Measurements from ENCODE around the gene ZDHHC7.
A peak's percentile ranks its signal among the peaks of the same experiment; 100 is the strongest.
"Not testable (repeated sequence)": the region's sequence is repeated elsewhere in the genome, so short reads cannot be mapped to it uniquely, and the experiment has no call there.

ZDHHC7 gene

DNA sequence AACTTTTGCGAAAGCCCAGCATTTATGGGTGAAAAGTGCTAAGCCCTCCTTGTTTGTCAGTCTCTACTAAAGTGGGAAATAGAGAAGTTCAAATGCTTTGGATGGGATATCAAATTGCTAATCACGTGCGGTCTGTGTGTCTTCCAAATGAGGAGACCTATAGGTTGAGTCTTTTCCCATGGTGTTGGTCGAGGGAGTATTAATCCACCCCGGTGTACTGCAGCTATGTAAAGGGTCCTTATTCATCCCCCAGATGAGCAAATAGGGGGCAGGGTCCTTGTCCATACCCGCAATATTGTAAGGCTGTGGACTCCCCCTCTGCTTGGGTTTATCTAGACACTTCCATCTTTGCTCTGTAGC, 30.8 kb upstream of the ZDHHC7 start:
- DNase-seq, result no peak

DNA sequence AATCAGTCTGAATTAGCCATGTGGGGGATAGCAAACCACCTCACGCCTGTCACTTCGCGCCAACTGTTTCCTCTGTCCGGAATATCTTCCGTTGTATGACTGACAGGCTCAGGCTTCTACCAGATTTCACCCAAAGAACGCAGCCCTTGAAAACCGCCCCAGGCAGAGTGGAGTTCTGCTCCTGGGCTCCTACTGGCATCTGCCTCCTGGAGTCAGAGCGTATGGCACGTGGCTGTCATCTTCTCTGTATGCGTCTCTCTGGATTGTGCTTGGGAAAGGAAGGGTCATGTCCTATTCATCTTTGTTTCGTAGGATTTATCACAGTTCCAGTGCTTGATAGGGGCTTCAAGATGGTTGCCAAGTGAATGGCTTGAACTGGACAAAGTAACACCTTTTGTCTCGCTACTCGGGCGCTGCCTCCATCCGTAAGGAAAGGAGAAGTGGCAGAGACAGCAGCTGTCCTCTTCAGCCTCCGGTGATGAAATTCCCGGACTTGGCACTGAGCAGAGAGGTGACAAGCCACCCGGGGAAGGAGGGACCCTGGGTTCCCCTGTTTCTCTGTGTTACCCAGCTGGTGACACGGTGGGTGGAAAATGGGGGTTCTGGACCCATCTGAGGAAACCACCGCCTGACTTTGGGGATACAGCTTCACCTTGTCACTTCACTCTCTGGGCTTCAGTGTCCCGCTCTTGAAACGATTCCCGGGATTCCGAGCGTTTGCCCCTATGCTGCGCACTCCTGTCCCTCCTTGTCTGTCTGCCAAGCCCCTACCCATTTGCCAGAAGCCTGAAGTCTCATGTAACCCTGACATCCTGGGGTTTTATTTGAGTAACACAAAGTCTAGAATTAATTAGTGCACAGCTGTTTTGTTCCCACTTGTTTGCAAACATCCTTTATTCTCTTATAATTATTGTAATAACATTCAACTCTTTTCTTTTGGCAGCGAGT, 30.2 kb upstream of the ZDHHC7 start:
- DNase-seq, result no peak

DNA sequence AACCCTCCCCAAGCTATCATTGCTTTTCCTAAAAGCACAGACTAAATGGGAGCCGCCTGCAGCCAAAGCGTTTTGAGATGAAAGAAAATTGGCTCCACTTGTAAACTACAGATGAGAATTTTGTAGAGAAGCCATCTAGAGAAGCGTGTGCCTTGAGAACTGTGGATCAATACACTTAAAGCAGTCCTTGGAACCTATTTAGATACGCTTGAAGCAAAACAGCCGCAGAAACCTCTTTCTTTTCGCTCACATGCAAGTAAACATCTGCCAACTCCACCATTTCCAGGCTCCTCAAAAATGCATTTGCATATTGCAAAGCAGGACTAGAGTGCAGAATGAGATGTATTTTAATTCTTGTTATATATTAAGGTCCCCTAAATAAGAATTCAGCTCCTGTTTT, 29.4 kb upstream of the ZDHHC7 start:
- DNase-seq, result no peak

DNA sequence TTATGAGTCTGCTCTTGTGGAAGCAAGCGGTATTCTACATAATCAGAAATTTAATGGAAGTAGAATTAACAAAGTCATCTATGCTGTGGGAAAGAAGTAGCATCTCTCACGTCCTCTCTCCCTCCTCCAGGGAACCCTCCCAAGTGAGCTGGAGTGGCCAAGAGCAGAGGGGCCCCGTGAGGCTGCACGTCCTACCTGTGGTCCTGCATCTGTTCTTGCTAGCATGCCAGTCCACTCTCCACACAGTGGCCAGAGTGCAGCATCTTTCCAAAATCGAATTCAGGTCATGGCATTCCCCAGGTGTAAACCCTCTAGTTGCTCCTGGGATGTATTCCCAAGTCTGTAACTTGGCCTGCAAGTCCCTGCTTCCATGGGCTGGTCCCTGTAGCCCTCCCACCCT, 26.4 kb upstream of the ZDHHC7 start:
- DNase-seq, result no peak

DNA sequence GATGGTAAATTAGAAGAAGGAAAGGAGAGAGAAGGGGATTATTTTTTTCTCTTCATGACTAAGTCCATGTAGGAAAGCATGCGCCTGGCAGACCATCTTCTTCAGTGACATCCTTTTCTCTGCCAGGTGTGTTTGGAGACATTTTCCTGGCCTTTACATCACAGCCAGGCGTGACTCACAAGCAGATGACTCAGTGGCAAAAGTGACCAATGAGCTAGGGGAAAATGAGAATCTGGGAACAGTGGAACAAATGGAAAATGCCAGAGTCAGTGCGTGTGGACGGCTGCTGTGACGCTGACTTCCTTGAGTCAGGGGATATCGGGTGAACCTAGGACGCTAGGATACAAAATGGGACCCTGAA, 25.7 kb upstream of the ZDHHC7 start:
- DNase-seq, result peak; percentile 66

DNA sequence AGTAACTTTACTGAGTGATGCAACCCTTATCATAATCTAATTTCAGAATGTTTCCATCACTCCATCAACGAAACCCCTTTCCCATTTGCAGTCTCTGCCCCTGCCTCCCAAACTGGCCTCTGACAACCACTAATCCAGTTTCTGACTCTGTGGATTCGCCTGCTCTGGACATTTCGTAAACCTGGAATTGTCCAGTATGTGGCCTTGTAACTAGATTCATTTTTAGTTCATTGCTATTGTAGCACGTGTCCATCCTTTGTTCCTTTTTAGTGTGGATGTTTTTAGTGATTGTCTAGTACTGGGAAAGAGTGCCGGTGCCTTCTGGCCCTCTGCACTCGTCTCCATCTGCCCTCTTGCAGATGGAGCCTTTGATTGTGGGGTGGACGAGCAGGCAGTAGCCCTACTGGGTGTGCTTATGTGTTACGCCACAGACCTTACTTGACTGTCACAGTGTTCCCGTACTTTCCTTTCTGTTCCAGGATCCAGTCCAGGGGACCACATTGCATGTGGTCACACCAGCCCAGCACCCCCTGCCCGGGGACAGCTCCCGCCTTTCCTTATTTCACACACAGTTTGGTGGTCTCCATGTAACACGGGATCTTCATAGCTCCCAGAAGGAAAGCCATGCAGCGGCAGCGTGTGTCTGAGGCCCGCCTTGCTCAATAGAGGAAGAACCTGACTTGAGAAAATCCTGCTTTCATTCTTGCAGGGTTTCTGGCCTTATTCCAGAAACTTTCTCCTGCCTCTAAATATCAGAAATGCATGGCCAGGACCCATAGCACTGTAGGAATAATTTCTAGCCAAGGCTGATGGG, 25.1 kb upstream of the ZDHHC7 start:
- DNase-seq, result no peak

DNA sequence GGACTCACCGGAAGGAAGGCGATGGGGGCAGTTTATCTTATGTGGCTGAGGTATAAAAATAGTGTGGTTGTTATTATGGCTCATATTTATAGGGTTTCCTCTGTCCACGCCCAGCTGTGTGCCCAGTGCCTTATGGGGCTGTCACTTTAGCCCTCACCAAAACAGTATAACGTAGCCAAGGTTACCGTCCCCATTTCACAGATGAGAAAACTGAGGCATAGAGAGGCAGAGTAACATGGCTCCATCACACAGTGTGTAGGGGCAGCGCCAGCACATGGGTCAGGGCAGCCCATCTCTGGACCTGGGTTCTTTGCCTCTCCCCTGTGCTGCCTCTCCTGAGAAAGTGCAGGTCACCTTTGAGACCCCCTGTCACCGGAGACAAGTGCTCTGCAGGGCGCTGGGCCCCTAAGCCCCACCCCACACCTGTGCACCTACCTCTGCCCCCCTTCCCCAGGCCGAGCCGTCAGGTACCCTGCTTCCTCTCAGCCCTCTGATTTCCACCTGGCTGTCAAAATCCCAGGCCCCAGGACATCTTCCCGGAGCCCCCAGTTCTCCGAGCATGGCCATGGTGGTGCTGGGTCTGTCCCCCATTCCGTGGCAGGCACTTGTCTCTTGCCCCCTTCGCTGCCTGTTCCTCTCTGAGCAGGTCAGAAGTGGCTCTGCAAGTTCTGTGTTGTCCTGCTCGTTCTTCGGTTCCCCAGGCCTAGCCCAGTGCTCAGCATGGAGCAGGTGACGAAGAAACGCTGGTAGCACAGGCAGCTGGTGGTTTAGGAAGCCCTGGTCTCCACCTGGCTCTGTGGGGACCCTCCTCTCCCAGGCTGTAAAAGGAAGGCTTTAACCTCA, 23.5 kb upstream of the ZDHHC7 start:
- DNase-seq, result no peak

DNA sequence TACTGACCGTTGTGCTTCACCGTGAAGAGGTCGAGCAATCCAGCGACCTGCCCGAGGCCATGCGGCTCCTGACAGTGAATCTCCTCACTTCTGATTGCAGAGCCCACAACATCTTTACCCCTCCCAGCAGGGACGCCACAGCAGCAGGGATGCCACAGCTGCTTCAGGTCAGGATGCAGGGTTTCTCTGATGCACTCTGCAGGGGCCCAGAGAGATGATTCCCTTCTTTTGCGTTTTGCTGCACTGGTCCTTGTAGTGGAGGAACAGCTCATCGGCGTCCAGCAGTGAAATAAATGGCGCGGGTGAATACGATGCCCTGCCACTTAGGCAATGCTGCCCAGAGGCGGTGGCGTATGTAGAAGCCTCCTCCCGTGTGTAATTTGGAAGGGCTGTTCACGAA, 21.8 kb upstream of the ZDHHC7 start:
- DNase-seq, result no peak

DNA sequence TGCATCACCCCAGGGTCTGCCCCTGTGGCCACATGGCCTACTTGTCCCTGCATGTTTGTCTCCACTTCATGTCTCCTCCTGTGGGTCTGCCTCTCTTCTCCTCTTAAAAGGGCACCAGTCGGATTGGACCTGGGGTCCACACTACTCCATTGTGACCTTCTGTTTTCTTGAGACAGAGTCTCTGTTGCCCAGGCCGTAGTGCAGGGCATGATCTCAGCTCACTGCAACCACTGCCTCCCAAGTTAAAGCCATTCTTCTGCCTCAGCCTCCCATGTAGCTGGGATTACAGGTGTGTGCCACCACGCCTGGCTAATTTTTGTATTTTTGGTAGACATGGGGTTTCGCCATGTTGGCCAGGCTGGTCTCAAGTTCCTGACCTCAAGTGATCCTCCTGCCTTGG, 20.9 kb upstream of the ZDHHC7 start:
- DNase-seq, result not testable (repeated sequence)

DNA sequence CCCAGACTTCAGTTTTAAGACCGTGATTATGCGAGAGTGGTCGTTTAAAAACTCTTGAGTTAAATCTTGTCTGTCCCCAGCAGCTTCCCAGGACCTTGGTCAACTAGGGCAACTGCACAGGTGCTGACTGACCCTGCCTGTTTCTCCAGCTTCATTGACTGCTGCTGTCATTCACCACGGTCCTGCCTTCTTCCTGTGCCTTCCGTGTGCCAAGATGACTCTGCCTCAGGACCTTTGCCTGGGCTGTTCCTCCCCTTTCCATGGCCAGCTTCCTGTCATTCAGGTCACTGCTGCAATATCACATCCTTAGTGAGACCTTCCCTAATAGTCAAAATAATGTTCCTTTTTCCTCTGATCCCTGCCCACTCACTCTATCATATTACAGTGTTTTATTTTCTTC, 20.1 kb upstream of the ZDHHC7 start:
- no peak for DNase-seq

DNA sequence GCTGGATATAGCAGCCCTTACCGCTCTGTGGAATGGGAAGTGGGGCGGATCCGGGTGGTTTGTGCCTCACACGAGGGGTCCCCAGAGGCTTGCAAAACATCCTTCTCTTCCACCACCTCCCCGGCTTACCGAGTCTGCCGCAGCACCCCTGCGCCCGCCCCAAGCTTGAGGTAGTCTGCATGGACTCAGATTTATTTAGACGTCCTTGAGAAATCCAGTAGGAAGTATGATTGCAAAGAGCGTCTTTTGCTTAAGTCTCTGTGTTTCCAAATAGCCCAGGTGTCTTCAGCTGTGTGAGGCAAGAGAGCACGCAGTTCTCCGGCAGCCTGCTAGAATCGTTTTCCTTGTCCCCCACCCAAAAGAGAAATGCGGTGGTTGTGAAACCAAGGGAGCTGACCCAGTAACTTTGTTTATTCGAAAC, 18.7 kb upstream of the ZDHHC7 start:
- no peak for DNase-seq

DNA sequence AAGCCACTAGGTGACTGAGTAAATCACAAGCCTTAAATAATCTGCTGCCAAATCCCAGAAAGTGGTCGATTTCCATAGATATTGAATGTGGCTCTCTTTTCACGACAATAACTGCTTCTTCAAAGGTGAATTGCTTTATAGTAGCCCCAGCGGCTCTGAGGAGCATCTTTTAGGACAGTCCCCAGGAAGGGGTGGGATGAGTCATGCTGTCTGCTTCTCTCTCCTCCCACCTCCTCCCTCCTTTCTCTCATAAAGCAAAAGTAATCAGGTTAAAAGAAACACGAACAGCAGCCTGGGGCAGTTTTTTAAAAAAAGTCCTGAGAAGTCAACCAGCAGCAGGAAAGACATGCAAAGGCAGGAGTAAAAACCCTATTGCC, 18.1 kb upstream of the ZDHHC7 start:
- peak; percentile 40 for DNase-seq

DNA sequence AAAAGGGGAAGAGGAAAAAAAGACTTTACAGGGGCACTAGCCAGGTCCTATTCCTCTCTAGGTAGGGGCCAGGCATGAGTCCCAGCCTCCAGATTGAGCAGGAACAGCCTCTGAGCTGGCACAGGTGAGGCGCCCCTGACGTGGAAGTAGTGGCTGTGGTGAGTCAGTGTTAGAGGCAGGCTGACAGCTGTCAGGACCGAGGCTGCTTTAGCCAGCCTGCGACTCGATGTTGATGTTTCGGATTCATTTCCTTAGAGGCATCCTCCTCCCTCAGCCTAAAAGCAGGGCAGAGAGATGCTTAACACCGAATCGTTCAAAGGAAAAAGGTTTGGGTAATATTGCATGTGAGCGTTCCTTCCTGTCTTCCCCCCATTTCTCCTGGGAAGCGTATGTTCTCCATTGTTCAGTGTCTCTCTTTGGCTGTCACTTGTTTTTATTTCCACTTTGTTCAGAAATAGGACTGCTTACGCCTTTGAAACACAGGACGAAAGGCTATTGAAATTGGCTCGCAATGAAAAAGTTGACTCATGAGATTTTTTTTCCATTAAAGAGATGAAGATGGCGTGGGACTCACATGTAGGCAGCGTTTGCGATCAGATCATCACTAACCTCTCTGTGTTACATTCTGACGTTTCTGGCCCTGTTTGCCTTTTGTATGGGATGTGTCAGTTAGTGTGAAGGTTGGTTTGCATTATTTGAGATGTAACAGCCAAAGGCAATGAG, 17.5 kb upstream of the ZDHHC7 start:
- DNase-seq, result peak; percentile 23

DNA sequence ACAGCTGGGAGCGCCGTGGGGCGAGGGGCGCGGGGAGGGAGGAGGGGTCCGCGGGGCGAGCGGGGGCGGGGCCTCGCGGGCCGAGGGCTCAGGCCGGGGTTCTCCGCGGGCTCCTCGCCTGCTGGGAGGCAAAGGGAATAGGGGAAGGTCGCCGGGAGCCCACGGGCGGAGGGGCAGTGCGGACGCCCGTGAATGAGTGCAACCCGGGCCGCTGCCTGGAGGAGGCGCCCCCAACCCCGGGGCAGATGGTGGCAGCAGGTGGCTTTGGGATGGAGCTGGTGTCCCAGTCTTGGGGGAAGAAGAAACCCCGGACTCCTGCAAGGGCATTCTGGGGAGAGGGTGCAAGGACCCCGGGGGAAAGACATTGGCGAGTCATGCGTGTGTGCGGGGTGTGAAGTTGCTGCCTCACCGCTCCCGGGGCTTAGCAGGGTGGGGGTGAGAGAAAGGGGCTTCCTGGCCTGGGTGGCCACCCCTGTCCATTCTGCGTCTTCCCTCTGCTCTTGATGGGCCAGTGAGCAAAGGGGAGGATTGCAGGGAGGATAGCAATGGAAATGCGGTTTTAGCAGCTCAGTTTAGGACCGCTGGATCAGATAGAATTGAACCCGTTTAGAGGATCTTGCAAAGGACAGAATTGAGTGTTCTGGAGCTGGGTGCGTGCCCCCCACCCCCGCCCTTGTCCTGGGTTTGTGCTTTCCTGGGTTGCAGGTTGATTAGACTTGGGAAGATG, 16.8 kb upstream of the ZDHHC7 start:
- DNase-seq, result no peak

DNA sequence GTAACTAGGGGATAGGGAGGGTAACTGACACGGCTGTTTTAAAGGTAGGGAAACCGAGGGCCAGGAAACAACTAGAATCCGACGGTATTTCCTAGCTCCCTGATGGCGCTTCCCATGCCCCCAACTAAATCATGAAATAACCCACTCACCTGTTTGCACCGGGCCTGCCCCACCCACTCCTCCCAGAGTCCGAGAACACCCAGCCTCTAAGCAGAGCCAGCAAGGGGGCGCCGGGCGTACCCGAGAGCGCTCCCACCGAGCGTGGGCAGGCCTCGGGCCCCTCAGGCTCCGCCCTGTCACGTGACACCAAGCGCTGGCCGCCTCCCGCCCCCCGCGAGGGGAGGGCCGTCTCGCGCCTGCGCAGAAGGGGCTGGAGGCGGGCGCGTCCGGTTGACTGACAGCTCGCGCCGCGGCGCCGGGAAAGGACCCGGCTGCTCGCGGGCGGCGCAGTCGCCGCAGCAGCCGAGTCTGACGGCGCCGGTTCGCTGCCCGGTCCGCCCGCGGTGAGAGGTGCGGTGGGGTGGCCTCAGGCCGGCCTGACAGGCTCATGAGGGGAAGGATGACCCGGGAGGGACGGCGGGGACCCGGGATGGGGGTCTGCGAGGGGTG, 16.1 kb upstream of the ZDHHC7 start, which contains the start of gene KIAA0513:
Gene KIAA0513 (plus strand): TSS at position 447 of the 609 bp plus-strand sequence. CDS start 39,277 bp downstream, outside the sequence.
- DNase-seq, result peak; percentile 94

DNA sequence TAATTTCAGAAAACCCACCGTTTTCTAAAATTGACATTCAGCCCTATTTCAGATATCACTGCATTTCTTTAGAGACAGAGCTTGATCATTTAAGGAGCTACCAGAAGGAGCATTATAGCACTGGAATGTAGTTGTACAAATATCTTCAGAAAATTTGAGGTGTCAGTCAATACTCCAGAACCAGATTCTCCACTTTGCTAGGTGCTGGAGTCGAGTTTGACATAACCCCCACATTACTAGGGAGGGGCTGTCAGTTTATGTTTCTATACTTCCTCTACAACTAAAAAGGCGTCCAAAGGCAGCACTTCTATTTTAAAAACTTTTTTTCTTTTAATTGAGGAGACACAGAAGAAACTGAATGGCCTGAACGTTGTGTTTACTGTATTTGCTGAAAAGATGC, 15.4 kb upstream of the ZDHHC7 start:
- no peak for DNase-seq

DNA sequence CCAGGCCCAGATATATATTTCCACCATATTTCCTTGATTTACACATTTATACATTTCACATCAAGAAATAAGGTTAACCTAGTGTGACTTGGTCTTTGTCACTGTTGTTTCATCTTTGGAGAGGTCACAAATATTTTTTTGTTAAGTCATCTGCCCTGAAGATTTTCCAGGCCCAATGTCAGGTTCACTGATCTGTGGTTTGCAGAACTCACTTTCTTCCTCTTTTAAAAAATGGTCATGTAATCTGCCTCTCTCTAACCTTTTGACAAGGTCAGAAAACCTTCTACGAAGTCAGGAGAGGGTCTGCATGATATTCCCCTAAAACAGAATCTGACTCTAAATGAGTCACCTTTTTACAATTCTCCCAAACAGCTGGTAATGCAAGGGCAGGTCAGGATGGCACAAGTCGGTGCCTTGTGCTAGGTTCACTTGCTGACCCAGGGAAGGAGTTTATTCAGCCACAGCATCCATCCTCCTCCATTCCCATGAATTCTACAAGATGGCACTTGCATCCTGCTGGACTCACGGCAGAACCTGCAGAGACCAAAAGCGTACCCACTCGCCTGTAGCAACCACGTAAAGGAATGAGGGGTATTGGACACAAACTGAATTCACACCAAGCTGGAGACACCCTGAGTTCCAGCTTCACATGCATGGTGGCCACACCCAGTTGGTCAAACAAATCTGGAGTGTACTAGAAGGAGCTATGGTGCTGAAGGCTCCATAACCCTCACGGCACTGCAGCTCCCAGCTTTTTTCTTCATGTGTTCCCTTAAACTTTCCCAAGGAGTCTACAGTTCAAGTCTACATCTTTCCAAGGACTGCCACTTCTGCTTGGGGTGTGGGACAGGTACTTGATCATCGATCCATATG, 14.7 kb upstream of the ZDHHC7 start:
- no peak for DNase-seq

DNA sequence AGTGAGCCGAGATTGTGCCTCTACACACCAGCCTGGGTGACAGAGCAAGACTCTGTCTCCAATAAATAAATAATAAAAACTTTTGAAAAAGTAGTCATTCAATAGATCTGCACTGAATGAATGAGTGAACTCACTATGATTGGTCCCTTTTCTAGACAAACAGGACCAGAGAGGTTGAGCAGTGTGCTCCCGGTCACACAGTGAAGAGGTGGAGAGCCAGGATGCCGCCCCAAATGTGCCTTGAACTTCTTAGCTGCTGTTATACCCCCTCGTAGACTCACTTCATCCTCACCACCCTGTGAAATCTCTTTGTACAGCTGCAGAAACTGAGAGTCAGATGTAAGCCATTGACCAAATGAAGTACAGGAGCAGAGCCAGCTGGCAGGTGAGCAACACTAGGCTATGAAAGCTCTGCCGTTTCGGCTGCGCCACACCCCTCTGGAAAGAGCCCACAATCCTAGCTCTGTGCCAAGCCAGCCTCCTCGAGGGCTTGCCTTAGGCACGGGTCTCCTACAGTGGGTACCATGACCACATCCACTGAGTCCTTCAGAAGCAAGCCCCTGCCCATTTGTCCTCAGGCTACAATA, 8.4 kb upstream of the ZDHHC7 start:
- no peak for DNase-seq

DNA sequence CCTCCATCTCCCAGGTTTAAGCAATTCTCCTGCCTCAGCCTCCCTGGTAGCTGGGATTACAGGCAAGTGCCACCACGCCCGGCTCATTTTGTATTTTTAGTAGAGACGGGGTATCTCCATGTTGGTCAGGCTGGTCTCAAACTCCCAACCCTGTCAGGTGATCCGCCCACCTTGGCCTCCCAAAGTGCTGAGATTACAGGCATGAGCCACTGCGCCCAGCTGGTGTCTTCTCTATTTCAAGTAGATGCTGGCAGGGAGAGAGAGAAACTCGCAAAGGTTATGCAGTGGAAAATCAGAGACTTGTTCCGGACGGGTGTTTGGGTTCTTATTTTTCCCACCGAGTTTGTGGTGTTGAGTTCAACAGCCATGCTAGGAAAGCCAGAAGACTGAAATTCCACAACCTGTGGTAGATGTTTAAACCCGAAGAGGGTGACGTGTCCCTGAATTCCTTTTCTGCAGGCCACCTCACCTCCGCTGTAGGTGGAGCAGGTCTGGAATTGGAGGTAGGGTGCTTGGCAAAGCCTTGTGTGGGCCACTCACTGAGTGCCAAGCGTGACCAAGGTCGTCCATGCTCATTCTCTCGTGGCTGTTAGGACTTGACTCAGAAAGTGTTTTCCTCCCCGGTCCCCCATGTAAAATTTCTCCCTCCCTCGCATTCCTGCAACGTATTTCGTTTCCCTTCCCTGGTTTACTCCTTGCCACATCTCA, 7.3 kb upstream of the ZDHHC7 start:
- DNase-seq, result no peak

All from fibroblast of skin of right quadriceps (primary cell).